Activated naive CD4-positive, alpha-beta T cell treated with anti-CD3 and anti-CD28 coated beads for 36 hours (primary cell): ENCODE measurements around the gene RUNX2. TPM values are rescaled to one million over a fixed set of nuclear protein-coding genes. Genes with fewer than 3 reads are reported as not detected.
A peak's percentile ranks its signal among the peaks of the same experiment; 100 is the strongest.

Experiments
- CTCF ChIA-PET: fragments of 350-600 bp; sonication (Branson Sonifier 250); formaldehyde crosslinking; loops from one replicate; lab custom pipeline; 2021; ENCODE audit warnings: antibody characterized with exemption; lab: Charles Lee
- DNase-seq: peaks from one replicate; pipeline ENCODE4 v3.0.0-alpha.2; 2020
- H3K27ac Mint-ChIP-seq: one replicate; pipeline ENCODE4 v1.8.0; 2021; ENCODE audit warnings: mild to moderate bottlenecking, mixed read lengths
- H3K27me3 Mint-ChIP-seq: one replicate; pipeline ENCODE4 v1.8.0; 2021; ENCODE audit warnings: low read depth, mixed read lengths
- H3K36me3 Mint-ChIP-seq: one replicate; pipeline ENCODE4 v1.8.0; 2021; ENCODE audit warnings: low read depth, mixed read lengths
- H3K4me1 Mint-ChIP-seq: one replicate; pipeline ENCODE4 v1.8.0; 2021; ENCODE audit warnings: low read depth, mixed read lengths
- H3K4me3 Mint-ChIP-seq: one replicate; pipeline ENCODE4 v1.8.0; 2021; ENCODE audit warnings: mild to moderate bottlenecking, moderate library complexity, mixed read lengths
- H3K9me3 Mint-ChIP-seq: one replicate; pipeline ENCODE4 v1.8.0; 2021; ENCODE audit warnings: mixed read lengths
- intact Hi-C: fragments of 100-400 bp; cut with micrococcal nuclease; formaldehyde crosslinking; loops from one replicate; pipeline ENCODE4 v1.15.1; 2023
- total RNA-seq, 2 experiments: library from RNA; stranded (reverse); gene quantifications; one replicate each; pipeline ENCODE4 v1.2.3, GENCODE V29; 2021

RUNX2 gene
- total RNA-seq, 2 experiments from 2014 or later, result 3.1 to 3.6 TPM

- Mint-ChIP-seq H3K4me3 (no peak overlapping the region), H3K27me3 (no peaks in the 10 kb centered on the region), H3K4me1 (peaks cover 38% of the 10 kb centered on the region), H3K36me3 (peaks cover 1% of the 10 kb centered on the region), H3K9me3 (no peaks in the 10 kb centered on the region), H3K27ac (peak overlapping the region; percentile 54)
- CTCF ChIA-PET, result interaction anchor here (0.6 to 1.3 kb wide), 2 partner anchors 224 to 1055 kb away, joined by 3 read pairs; no protein-coding TSS in a partner anchor
- DNase-seq, result peak; percentile 46
- intact Hi-C loops, result loop anchor here (1.0 to 10.0 kb wide), 6 partner anchors 8 to 528 kb away; partner anchors contain the start of gene CLIC5
These were observed 158.6 kb downstream of the RUNX2 start for GRCh38 chr6:45486736-45487135.

GRCh38 chr6:45487645-45488044 lies 159.5 kb downstream of the RUNX2 start:
- H3K4me1 Mint-ChIP-seq, result peaks cover 38% of the 10 kb centered on the region
- intact Hi-C loops, result loop anchor here (2.0 to 10.0 kb wide), 4 partner anchors 65 to 527 kb away; partner anchors contain the start of gene CLIC5
- H3K9me3 Mint-ChIP-seq, result no peaks in the 10 kb centered on the region
- no peak overlapping the region for H3K4me3 Mint-ChIP-seq
- H3K27ac Mint-ChIP-seq, result no peak overlapping the region
- peaks cover 1% of the 10 kb centered on the region for H3K36me3 Mint-ChIP-seq
- H3K27me3 Mint-ChIP-seq, result no peaks in the 10 kb centered on the region
- no peak for DNase-seq
- CTCF ChIA-PET, result no interaction called here

GRCh38 chr6:45488269-45488668 lies 160.1 kb downstream of the RUNX2 start:
- no peak overlapping the region for H3K27ac Mint-ChIP-seq
- CTCF ChIA-PET, result interaction anchor here (0.6 kb wide), 1 partner anchor 824 kb away, joined by 5 read pairs; no protein-coding TSS in a partner anchor
- no peaks in the 10 kb centered on the region for H3K9me3 Mint-ChIP-seq
- H3K36me3 Mint-ChIP-seq, result peaks cover 1% of the 10 kb centered on the region
- no peaks in the 10 kb centered on the region for H3K27me3 Mint-ChIP-seq
- H3K4me3 Mint-ChIP-seq, result no peak overlapping the region
- H3K4me1 Mint-ChIP-seq, result peaks cover 38% of the 10 kb centered on the region
- no peak for DNase-seq
- intact Hi-C loops, result loop anchor here (5.0 to 10.0 kb wide), 2 partner anchors 344 to 527 kb away; partner anchors contain the start of gene CLIC5

- Mint-ChIP-seq H3K4me3 (no peak overlapping the region), H3K36me3 (peaks cover 1% of the 10 kb centered on the region), H3K27me3 (no peaks in the 10 kb centered on the region), H3K4me1 (peaks cover 40% of the 10 kb centered on the region), H3K27ac (no peak overlapping the region), H3K9me3 (no peaks in the 10 kb centered on the region)
- DNase-seq, result peak; percentile 41
- CTCF ChIA-PET, result no interaction called here
- intact Hi-C loops, result loop anchor here (5.0 to 10.0 kb wide), 2 partner anchors 343 to 526 kb away; partner anchors contain the start of gene CLIC5
These were observed 160.8 kb downstream of the RUNX2 start for GRCh38 chr6:45488889-45489288.

- no peak overlapping the region for H3K4me3 Mint-ChIP-seq
- H3K27ac Mint-ChIP-seq, result no peak overlapping the region
- H3K4me1 Mint-ChIP-seq, result peaks cover 61% of the 10 kb centered on the region
- no peak for DNase-seq
- intact Hi-C loops, result no loop called here
- H3K36me3 Mint-ChIP-seq, result peaks cover 4% of the 10 kb centered on the region
- H3K27me3 Mint-ChIP-seq, result no peaks in the 10 kb centered on the region
- H3K9me3 Mint-ChIP-seq, result no peaks in the 10 kb centered on the region
- CTCF ChIA-PET, result interaction anchor here (0.7 to 1.3 kb wide), 2 partner anchors 223 to 418 kb away, joined by 3 to 4 read pairs; no protein-coding TSS in a partner anchor
These were observed 163.1 kb downstream of the RUNX2 start for GRCh38 chr6:45491048-45491735.

- no peak for DNase-seq
- Mint-ChIP-seq H3K9me3 (no peaks in the 10 kb centered on the region), H3K4me3 (no peak overlapping the region), H3K4me1 (peaks cover 63% of the 10 kb centered on the region), H3K36me3 (peaks cover 3% of the 10 kb centered on the region), H3K27me3 (no peaks in the 10 kb centered on the region), H3K27ac (no peak overlapping the region)
- intact Hi-C loops, result no loop called here
- CTCF ChIA-PET, result interaction anchor here (0.7 to 1.3 kb wide), 2 partner anchors 223 to 419 kb away, joined by 3 to 4 read pairs; no protein-coding TSS in a partner anchor
These were observed 163.7 kb downstream of the RUNX2 start for GRCh38 chr6:45491874-45492273.

GRCh38 chr6:45493761-45494160 lies 165.6 kb downstream of the RUNX2 start:
- CTCF ChIA-PET, result interaction anchor here (0.6 to 0.7 kb wide), 2 partner anchors 15 to 341 kb away, joined by 3 read pairs; no protein-coding TSS in a partner anchor
- no peak overlapping the region for H3K27ac Mint-ChIP-seq
- no peaks in the 10 kb centered on the region for H3K9me3 Mint-ChIP-seq
- H3K4me1 Mint-ChIP-seq, result peaks cover 53% of the 10 kb centered on the region
- H3K36me3 Mint-ChIP-seq, result peaks cover 3% of the 10 kb centered on the region
- DNase-seq, result no peak
- H3K4me3 Mint-ChIP-seq, result no peak overlapping the region
- intact Hi-C loops, result no loop called here
- no peaks in the 10 kb centered on the region for H3K27me3 Mint-ChIP-seq

GRCh38 chr6:45494416-45495135 lies 166.4 kb downstream of the RUNX2 start:
- H3K9me3 Mint-ChIP-seq, result no peaks in the 10 kb centered on the region
- no peaks in the 10 kb centered on the region for H3K27me3 Mint-ChIP-seq
- H3K4me3 Mint-ChIP-seq, result no peak overlapping the region
- CTCF ChIA-PET, result interaction anchor here (0.7 kb wide), 1 partner anchor 15 kb away, joined by 3 read pairs; no protein-coding TSS in a partner anchor
- intact Hi-C loops, result loop anchor here (5.0 kb wide), 1 partner anchor 93 kb away; no protein-coding TSS in a partner anchor
- H3K36me3 Mint-ChIP-seq, result peaks cover 3% of the 10 kb centered on the region
- H3K4me1 Mint-ChIP-seq, result peaks cover 46% of the 10 kb centered on the region
- peak; percentile 25 for DNase-seq
- no peak overlapping the region for H3K27ac Mint-ChIP-seq

GRCh38 chr6:45495429-45496084 lies 167.4 kb downstream of the RUNX2 start:
- CTCF ChIA-PET, result interaction anchor here (0.9 to 1.1 kb wide), 2 partner anchors 219 to 428 kb away, joined by 3 read pairs; no protein-coding TSS in a partner anchor
- H3K4me3 Mint-ChIP-seq, result no peak overlapping the region
- intact Hi-C loops, result loop anchor here (5.0 kb wide), 1 partner anchor 92 kb away; no protein-coding TSS in a partner anchor
- H3K27me3 Mint-ChIP-seq, result no peaks in the 10 kb centered on the region
- H3K4me1 Mint-ChIP-seq, result peaks cover 43% of the 10 kb centered on the region
- peak overlapping the region; percentile 5 for H3K27ac Mint-ChIP-seq
- peak; percentile 38 for DNase-seq
- no peaks in the 10 kb centered on the region for H3K9me3 Mint-ChIP-seq
- H3K36me3 Mint-ChIP-seq, result peaks cover 5% of the 10 kb centered on the region

- H3K27ac Mint-ChIP-seq, result no peak overlapping the region
- H3K36me3 Mint-ChIP-seq, result peaks cover 5% of the 10 kb centered on the region
- H3K4me3 Mint-ChIP-seq, result no peak overlapping the region
- H3K4me1 Mint-ChIP-seq, result peaks cover 39% of the 10 kb centered on the region
- H3K27me3 Mint-ChIP-seq, result no peaks in the 10 kb centered on the region
- DNase-seq, result no peak
- intact Hi-C loops, result loop anchor here (5.0 kb wide), 1 partner anchor 91 kb away; no protein-coding TSS in a partner anchor
- H3K9me3 Mint-ChIP-seq, result no peaks in the 10 kb centered on the region
- CTCF ChIA-PET, result interaction anchor here (0.9 to 1.1 kb wide), 2 partner anchors 219 to 428 kb away, joined by 3 read pairs; no protein-coding TSS in a partner anchor
These were observed 167.9 kb downstream of the RUNX2 start for GRCh38 chr6:45496085-45496433.

- H3K4me1 Mint-ChIP-seq, result peaks cover 39% of the 10 kb centered on the region
- no peaks in the 10 kb centered on the region for H3K9me3 Mint-ChIP-seq
- CTCF ChIA-PET, result no interaction called here
- no peaks in the 10 kb centered on the region for H3K27me3 Mint-ChIP-seq
- H3K36me3 Mint-ChIP-seq, result peaks cover 9% of the 10 kb centered on the region
- H3K27ac Mint-ChIP-seq, result no peak overlapping the region
- intact Hi-C loops, result loop anchor here (5.0 kb wide), 1 partner anchor 89 kb away; no protein-coding TSS in a partner anchor
- DNase-seq, result no peak
- no peak overlapping the region for H3K4me3 Mint-ChIP-seq
These were observed 170.5 kb downstream of the RUNX2 start for GRCh38 chr6:45498591-45498990.
